Mesenchymal stem cell (in vitro differentiated cells and primary cell): Measurements from ENCODE around the gene BRWD1.

ENCODE experiments used
- DNase-seq: peaks from one replicate; pipeline ENCODE4 v3.0.0-alpha.2; 2013
- H2AFZ ChIP-seq: one replicate; pipeline ENCODE4 v1.6.1; 2013; ENCODE audit warnings: low read depth, mild to moderate bottlenecking, control low read depth, inconsistent platforms, low read length, moderate library complexity
- H2AK5ac ChIP-seq: 2 replicates; pipeline ENCODE4 v1.6.1; 2013; ENCODE audit warnings: low read length, moderate library complexity, mild to moderate bottlenecking, inconsistent platforms; ENCODE audit not compliant: severe bottlenecking
- H2BK120ac ChIP-seq: one replicate; pipeline ENCODE4 v1.6.1; 2013; ENCODE audit warnings: low read depth, mild to moderate bottlenecking, inconsistent platforms, low read length, moderate library complexity
- H2BK12ac ChIP-seq, 2 experiments: one replicate each; pipeline ENCODE4 v1.6.1; 2013; ENCODE audit warnings: inconsistent platforms in 2 of 2, low read length in 2 of 2, mild to moderate bottlenecking in 2 of 2, moderate library complexity in 2 of 2, control low read depth in 1 of 2
- H2BK15ac ChIP-seq: one replicate; pipeline ENCODE4 v1.6.1; 2013; ENCODE audit warnings: mild to moderate bottlenecking, low read depth, inconsistent platforms; ENCODE audit not compliant: poor library complexity, severe bottlenecking
- H2BK5ac ChIP-seq: 2 replicates; pipeline ENCODE4 v1.6.1; 2013; ENCODE audit warnings: low read depth, mild to moderate bottlenecking, low read length, control low read depth, inconsistent platforms; ENCODE audit not compliant: poor library complexity, severe bottlenecking
- H3K14ac ChIP-seq, 2 experiments: one replicate each; pipeline ENCODE4 v1.6.1; 2013; ENCODE audit warnings: inconsistent platforms in 2 of 2, low read length in 2 of 2, control low read depth in 1 of 2, mild to moderate bottlenecking in 1 of 2, moderate library complexity in 1 of 2
- H3K18ac ChIP-seq, 2 experiments: one replicate each; pipeline ENCODE4 v1.6.1; 2013; ENCODE audit warnings: inconsistent platforms in 2 of 2, low read length in 2 of 2, control low read depth in 1 of 2, low read depth in 1 of 2, mild to moderate bottlenecking in 1 of 2
- H3K23ac ChIP-seq, 2 experiments: one replicate each; pipeline ENCODE4 v1.6.1; 2013; ENCODE audit warnings: inconsistent platforms in 2 of 2, low read length in 2 of 2, mild to moderate bottlenecking in 2 of 2, moderate library complexity in 2 of 2, control low read depth in 1 of 2
- H3K27ac ChIP-seq: 2 replicates; pipeline ENCODE4 v1.5.1; 2013; ENCODE audit warnings: mild to moderate bottlenecking, moderate library complexity, low read length, control low read depth, inconsistent platforms; ENCODE audit not compliant: poor library complexity, severe bottlenecking
- H3K27me3 ChIP-seq, 2 experiments: 2 replicates each; pipeline versions ENCODE4 v1.6.1 to v1.7.0; 2013; ENCODE audit warnings: low read length in 2 of 2, mild to moderate bottlenecking in 2 of 2, moderate library complexity in 2 of 2, control low read depth in 1 of 2, inconsistent platforms in 1 of 2; ENCODE audit not compliant: control insufficient read depth in 1 of 2, insufficient read depth in 1 of 2
- H3K36me3 ChIP-seq, 2 experiments: 2 replicates each; pipeline versions ENCODE4 v1.6.1 to v1.7.0; 2013; ENCODE audit warnings: low read length in 2 of 2, control low read depth in 1 of 2, inconsistent platforms in 1 of 2, low read depth in 1 of 2, mild to moderate bottlenecking in 1 of 2; ENCODE audit not compliant: insufficient read depth in 2 of 2, control insufficient read depth in 1 of 2
- H3K4ac ChIP-seq, 2 experiments: one replicate each; pipeline ENCODE4 v1.6.1; 2013; ENCODE audit warnings: inconsistent platforms in 2 of 2, low read length in 2 of 2, mild to moderate bottlenecking in 2 of 2, moderate library complexity in 2 of 2, control low read depth in 1 of 2, low read depth in 1 of 2
- H3K4me1 ChIP-seq: 2 replicates; pipeline ENCODE4 v1.6.1; 2013; ENCODE audit warnings: low read depth, low read length, control low read depth; ENCODE audit not compliant: control insufficient read depth, insufficient read depth
- H3K4me2 ChIP-seq: 2 replicates; pipeline ENCODE4 v1.6.1; 2013; ENCODE audit warnings: low read length, mild to moderate bottlenecking, inconsistent platforms; ENCODE audit not compliant: poor library complexity, severe bottlenecking
- H3K4me3 ChIP-seq, 2 experiments: 2 replicates each; pipeline versions ENCODE4 v1.5.1 to v1.7.0; 2013; ENCODE audit warnings: low read length in 2 of 2, mild to moderate bottlenecking in 2 of 2, control low read depth in 1 of 2, low read depth in 1 of 2; ENCODE audit not compliant: insufficient read depth in 1 of 2
- H3K79me1 ChIP-seq: replicated peaks from 2 replicates; pipeline ENCODE4 v1.6.1; 2013; ENCODE audit warnings: mild to moderate bottlenecking, control low read depth, low read length, inconsistent platforms; ENCODE audit not compliant: poor library complexity, severe bottlenecking
- H3K9ac ChIP-seq: 2 replicates; pipeline ENCODE4 v1.7.0; 2013; ENCODE audit warnings: mild to moderate bottlenecking, low read length, moderate library complexity
- H3K9me3 ChIP-seq: 2 replicates; pipeline ENCODE4 v1.7.0; 2013; ENCODE audit warnings: mild to moderate bottlenecking, low read length; ENCODE audit not compliant: control insufficient read depth
- H4K8ac ChIP-seq: one replicate; pipeline ENCODE4 v1.6.1; 2013; ENCODE audit warnings: inconsistent platforms, mild to moderate bottlenecking, low read length, moderate library complexity
- H4K91ac ChIP-seq: one replicate; pipeline ENCODE4 v1.6.1; 2013; ENCODE audit warnings: mild to moderate bottlenecking, low read length, inconsistent platforms
- WGBS: methylation state at CpG from one replicate; pipeline ENCODE4 v1.1.7; 2013; ENCODE audit warnings: mixed read lengths; 5-methylcytosine and 5-hydroxymethylcytosine counted together

The BRWD1 gene

GRCh38 chr21:39339231-39339630 is 25.8 kb upstream of the BRWD1 start:
- H3K27ac ChIP-seq: no peak overlapping the region
- H3K4me1 ChIP-seq: no peaks in the 10 kb centered on the region
- H2BK5ac ChIP-seq: no peak overlapping the region
- H3K18ac ChIP-seq: no peak overlapping the region
- no peak overlapping the region for H2AK5ac ChIP-seq
- no peak overlapping the region for H2BK120ac ChIP-seq
- no peak overlapping the region for H4K8ac ChIP-seq
- no peaks in the 10 kb centered on the region for H3K9me3 ChIP-seq
- no peaks in the 10 kb centered on the region for H3K79me1 ChIP-seq
- no peak for DNase-seq
- H2BK12ac ChIP-seq: no peak overlapping the region
- H3K4me3 ChIP-seq: no peak overlapping the region
- H2BK15ac ChIP-seq: no peak overlapping the region
- no peaks in the 10 kb centered on the region for H3K27me3 ChIP-seq
- H3K36me3 ChIP-seq: peaks cover 8 to 30% of the 10 kb centered on the region in 2 experiments
- 100% methylated on average over 2 of the region's 2 CpGs for WGBS
- no peak overlapping the region for H3K23ac ChIP-seq
- no peak overlapping the region for H3K14ac ChIP-seq
- no peak overlapping the region for H3K4ac ChIP-seq
- H2AFZ ChIP-seq: no peak overlapping the region
- H3K4me2 ChIP-seq: no peak overlapping the region
- no peak overlapping the region for H4K91ac ChIP-seq
- no peak overlapping the region for H3K9ac ChIP-seq

GRCh38 chr21:39336457-39337008 is 23.1 kb upstream of the BRWD1 start:
- H3K4me2 ChIP-seq: no peak overlapping the region
- no peak overlapping the region for H3K4me3 ChIP-seq
- H3K36me3 ChIP-seq: peaks cover 3 to 9% of the 10 kb centered on the region in 2 experiments
- no peak for DNase-seq
- no peak overlapping the region for H2AK5ac ChIP-seq
- H3K79me1 ChIP-seq: no peaks in the 10 kb centered on the region
- no peak overlapping the region for H4K91ac ChIP-seq
- H2BK12ac ChIP-seq: no peak overlapping the region
- H2BK120ac ChIP-seq: no peak overlapping the region
- WGBS: 87% methylated on average over 12 of the region's 13 CpGs
- no peak overlapping the region for H4K8ac ChIP-seq
- no peak overlapping the region for H2BK5ac ChIP-seq
- H3K9ac ChIP-seq: no peak overlapping the region
- H3K18ac ChIP-seq: no peak overlapping the region
- H3K27me3 ChIP-seq: no peaks in the 10 kb centered on the region
- no peaks in the 10 kb centered on the region for H3K9me3 ChIP-seq
- H2AFZ ChIP-seq: no peak overlapping the region
- H3K4ac ChIP-seq: no peak overlapping the region
- H3K4me1 ChIP-seq: no peaks in the 10 kb centered on the region
- no peak overlapping the region for H2BK15ac ChIP-seq
- no peak overlapping the region for H3K27ac ChIP-seq
- no peak overlapping the region for H3K23ac ChIP-seq
- no peak overlapping the region for H3K14ac ChIP-seq

DNA sequence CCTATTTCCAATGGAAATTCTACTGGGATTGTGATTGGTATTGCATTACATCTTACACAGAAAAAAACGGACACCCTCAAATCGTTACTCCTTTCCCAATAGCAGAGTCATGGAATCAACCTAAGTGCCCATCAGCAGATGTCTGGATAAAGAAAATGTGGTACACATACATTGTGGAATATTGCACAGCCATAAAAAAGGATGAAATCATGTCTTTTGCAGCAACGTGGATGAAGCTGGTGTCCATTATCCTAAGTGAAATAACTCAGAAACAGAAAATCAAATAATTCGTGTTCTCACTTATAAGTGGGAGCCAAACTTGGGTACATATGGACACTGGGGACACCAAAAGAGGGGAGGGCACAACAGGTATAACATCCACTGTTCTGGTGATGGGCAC is 21.2 kb upstream of the BRWD1 start:
- Histone ChIP-seq H3K9me3 (no peaks in the 10 kb centered on the region), H2BK120ac (no peak overlapping the region), H4K91ac (no peak overlapping the region), H3K4me3 (no peak overlapping the region), H3K4me1 (no peaks in the 10 kb centered on the region), H3K4ac (no peak overlapping the region), H2BK12ac (no peak overlapping the region), H2BK15ac (no peak overlapping the region), H3K36me3 (no peaks in the 10 kb centered on the region), H2AFZ (no peak overlapping the region), H3K79me1 (no peaks in the 10 kb centered on the region), H3K9ac (no peak overlapping the region), H3K27me3 (no peaks in the 10 kb centered on the region), H3K18ac (no peak overlapping the region), H3K23ac (no peak overlapping the region), H4K8ac (no peak overlapping the region), H3K4me2 (no peak overlapping the region), H2AK5ac (no peak overlapping the region), H3K27ac (no peak overlapping the region), H2BK5ac (no peak overlapping the region), H3K14ac (no peak overlapping the region)
- WGBS: 93% methylated on average over 2 of the region's 4 CpGs
- no peak for DNase-seq

GRCh38 chr21:39332175-39332574 is 18.7 kb upstream of the BRWD1 start:
- Histone ChIP-seq H2BK5ac (no peak overlapping the region), H2BK12ac (no peak overlapping the region), H3K4me1 (no peaks in the 10 kb centered on the region), H2AK5ac (no peak overlapping the region), H4K91ac (no peak overlapping the region), H3K9me3 (no peaks in the 10 kb centered on the region), H2BK15ac (no peak overlapping the region), H3K36me3 (no peaks in the 10 kb centered on the region), H3K4me3 (no peak overlapping the region), H3K14ac (no peak overlapping the region), H3K4me2 (no peak overlapping the region), H3K27ac (no peak overlapping the region), H3K23ac (no peak overlapping the region), H3K18ac (no peak overlapping the region), H3K27me3 (no peaks in the 10 kb centered on the region), H2AFZ (no peak overlapping the region), H4K8ac (no peak overlapping the region), H3K9ac (no peak overlapping the region), H2BK120ac (no peak overlapping the region), H3K79me1 (no peaks in the 10 kb centered on the region), H3K4ac (no peak overlapping the region)
- no peak for DNase-seq
- whole genome bisulfite sequencing: 38% methylated on average over 6 of the region's 8 CpGs
